Activated T-helper 1 cell treated with Interleukin-2 at 50 U/mL for 16 hours (primary cell): Measurements from ENCODE around the gene RTN4RL2.

ENCODE experiments used
- DNase-seq: peaks from one replicate; pipeline ENCODE4 v3.0.0-alpha.2; 2020; ENCODE audit warnings: low read depth

The RTN4RL2 gene

DNA sequence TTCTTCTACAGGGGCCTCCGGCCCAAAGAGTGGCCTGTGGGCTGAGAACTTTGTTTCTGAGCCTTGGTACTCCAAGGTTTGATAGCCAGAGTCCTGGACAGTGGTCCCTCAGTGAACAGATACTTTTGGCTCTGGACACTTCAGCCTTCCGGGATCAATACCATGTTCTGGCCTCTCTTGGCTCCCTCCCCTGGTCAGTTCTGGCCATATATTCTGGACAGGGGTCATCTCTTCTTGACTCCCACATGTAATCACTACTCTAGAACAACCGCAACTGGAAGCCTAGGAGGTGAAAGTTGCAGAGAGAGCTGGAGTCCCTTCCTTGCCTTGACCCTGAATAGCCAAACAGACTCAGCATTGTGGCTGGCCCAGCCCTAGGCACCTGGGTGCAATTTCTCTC is 2.3 kb downstream of the RTN4RL2 start:
- no peak for DNase-seq

DNA sequence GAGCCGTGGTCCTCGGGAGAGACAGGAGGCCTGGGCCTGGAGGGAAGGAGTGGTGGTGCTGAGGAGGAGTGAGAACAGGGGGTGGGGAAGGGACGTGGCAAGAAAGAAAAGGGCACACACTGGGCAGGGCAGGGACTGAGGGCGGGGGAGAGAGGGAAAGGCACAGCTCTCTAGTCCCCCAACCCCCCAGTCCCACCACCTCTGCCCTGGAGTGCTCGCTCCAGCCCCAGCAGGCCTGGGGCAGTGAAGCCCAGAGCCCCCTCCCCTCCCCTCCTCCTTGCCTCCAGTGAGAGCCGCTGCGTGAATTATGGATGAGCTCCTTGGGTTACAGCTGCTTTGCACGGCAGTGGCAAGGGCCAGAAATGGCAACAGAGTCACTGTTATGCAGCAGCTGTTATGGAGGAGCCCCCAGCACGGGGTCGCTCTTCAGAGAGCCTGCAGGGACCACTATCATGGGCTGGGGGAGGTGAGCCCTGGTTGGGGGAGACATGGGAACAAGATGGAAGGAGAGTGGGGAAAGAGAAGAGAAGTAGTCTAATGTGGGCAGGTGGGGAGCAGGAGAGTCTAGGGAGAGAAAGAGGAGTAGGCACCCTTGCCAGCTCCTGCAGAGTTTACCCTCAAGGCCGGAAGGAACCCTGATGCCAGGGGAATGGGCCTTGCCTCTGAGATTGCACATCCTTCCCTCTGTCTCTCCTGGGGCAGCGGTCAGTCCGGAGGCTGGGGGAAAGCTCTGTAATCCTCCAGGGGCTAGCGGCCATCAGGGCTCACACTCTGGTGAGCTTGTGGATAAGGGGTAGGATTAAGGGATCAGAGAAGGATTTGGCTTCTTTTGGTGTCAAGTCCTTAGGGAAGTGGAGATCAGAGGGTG is 3.6 kb downstream of the RTN4RL2 start:
- DNase-seq = no peak

DNA sequence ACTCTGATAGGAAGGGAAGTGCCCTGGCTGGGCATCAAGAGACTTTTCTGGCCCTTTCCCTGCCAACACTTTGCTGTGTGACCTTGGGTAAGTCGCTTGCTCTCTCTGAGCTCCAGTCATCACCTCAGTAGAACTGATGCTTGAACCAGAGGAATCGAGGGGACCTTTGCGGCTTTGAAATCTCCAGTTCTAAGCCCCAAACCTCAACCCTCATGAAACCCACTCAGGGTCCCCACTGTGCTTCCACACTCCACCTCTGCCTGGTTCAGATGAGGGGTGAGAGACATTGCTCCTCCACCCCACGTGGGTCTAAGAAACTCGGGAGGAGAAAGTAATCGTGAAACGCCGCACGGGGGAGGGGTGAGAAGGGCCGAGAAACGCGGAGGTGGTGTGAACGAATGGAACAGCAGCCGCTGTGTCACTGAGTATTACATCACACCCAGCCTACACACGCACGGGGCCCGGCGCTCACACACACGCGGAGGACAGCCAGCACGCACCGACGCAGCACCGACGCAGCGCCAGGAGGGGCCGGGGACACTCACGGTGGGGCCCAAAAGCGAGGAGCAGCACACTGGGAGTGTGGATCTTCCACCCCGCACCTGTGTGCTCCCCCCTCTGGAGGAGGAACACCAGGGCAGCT is 4.3 kb downstream of the RTN4RL2 start:
- no peak for DNase-seq

DNA sequence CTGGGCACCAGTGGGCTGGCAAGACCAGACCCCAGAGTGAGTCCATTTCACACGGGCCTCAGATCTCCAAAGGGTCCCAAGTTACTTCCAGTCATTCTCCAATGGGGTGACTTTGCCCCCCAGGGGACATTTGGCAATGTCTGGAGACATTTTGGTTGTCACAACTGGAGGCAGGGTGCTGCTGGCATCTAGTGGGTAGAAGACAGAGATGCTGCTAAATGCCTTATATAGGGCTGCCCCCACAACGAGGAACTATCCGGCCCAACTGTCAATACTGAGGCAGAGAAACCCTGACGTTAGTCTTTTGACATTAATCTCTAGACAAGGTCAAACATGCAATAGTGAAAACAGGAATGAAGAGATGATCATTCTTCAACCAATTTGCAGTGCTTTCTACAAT is 6.4 kb downstream of the RTN4RL2 start:
- DNase-seq = no peak

DNA sequence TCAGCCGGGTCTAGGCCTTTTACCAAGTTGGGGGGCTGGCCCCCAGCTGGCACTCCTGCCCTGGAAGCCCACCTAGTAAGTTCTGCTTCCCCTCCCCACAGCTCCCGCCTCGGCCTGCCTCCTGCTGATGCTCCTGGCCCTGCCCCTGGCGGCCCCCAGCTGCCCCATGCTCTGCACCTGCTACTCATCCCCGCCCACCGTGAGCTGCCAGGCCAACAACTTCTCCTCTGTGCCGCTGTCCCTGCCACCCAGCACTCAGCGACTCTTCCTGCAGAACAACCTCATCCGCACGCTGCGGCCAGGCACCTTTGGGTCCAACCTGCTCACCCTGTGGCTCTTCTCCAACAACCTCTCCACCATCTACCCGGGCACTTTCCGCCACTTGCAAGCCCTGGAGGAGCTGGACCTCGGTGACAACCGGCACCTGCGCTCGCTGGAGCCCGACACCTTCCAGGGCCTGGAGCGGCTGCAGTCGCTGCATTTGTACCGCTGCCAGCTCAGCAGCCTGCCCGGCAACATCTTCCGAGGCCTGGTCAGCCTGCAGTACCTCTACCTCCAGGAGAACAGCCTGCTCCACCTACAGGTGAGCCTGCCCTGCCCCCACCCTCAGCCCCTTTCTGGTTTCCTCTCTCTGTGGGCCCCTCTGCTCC is 7.3 kb downstream of the RTN4RL2 start:
- no peak for DNase-seq

DNA sequence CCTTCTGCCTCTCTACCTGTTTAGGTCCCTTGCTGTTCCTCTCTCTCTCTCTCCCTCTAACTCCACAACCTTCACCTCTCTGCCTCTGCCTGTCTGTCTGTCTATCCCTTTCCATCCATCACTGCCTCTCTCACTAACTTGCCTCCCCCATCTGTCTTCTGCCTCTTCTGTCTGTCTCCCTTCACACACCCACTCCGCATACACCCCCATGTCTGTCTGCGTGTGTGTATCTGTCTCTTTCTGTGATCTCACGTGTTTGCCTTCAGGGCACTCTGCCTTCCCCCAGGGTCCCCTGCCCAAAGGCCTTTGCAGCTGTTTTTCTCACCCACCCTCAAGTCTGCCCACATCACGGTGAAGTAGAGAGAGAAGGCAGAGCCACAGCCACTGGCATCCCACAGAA is 7.9 kb downstream of the RTN4RL2 start:
- no peak for DNase-seq

DNA sequence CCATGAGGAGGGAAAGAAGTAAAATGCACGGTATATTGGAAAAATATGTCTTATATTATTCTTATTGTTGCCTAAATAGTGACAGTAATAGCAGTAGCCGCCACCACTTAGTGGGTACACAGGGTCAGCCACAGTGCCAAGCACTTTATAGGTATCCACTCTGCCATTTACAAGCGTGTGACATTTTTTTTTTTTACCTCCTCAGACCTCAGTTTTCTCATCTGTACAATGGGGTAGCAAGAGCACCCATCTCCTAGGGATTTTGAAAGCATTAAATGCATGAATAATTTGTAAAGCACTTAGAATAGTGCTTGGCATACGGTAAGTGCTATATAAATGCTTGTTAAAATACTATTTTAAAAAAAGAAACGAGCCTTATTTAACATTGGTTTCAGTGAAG is 8.9 kb downstream of the RTN4RL2 start:
- DNase-seq = no peak

DNA sequence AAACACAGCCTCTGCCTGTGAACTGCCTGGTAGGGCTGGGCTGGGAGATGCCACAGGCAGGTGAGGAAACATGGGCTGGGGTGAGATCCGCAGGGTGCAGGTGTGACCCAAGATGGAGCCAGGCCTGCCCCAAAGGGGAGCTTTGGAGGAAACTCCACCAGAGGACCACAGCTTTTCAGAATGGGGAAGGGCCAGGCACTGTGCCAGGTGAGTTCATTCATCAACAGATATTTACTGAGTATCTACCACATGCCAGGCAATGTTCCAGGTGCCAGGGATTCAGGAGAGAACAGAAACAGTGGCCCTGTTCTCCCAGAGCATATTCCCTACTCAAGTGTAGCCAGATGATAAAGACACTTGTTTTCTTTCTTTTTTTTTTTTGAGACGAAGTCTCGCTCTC is 11.2 kb downstream of the RTN4RL2 start:
- DNase-seq = no peak

DNA sequence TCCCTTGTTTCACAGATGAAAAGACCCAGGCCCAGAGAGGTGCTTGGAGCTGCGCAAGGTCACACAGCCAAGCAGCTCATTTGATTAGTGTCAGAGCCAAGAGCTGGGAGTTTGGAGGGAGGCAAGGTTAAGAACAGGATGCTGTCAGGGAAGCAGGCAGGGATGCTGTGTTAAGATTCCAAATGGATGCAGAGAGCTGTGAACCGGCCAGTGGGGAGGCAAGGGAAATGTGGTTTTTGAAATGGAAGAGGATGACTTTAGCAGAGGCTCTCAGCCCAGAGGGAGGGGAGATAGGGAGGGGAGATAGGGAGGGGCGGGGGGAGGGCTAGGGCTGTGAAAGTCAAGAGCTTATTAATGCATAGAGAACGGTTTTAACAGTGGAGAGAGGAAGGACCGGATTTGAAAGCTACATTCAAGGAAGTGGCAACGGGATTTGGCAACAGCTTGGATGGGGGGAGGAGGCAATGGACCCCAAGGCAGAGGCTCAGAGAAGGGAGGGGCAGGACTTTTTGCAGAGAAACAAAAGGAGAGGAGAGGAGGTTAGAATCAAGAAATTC is 13.0 kb downstream of the RTN4RL2 start:
- no peak for DNase-seq

DNA sequence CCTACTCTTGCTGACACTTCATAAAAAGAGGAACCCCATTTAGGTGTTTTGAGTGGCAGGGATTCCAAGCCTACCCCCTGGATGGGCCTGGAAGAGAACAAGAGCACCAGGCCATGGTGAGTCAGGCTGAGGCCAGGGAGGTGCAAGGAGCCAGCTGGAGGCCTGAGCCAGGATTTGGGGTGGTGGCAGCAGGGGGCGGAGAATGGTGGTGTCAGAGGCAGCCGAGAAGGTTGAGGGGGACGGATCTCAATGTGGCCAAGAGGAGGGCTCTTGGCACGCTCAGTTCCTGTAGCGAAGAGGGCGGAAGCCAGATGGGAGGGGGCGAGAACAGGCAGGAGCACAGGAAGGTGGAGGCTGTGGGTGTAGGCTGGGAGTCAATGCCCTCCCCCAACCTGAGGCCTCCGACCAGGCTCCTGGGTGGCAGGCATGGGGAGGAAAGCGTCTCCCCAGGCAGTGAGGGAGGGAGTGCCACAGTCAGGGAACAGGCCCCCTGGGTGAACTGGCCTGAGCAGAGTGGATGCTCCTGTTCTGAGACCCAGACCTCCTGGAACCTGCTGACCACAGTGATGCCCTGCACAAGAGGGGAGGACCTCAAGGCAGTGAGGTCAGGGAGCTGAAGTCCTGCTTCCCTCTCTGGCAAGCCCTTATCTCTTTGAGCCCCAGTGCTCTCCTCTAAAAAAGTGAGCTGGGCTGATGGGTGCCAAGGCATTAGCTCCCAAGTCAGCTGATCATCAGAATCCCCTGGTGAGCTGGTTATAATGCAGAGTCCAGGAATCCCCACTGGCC is 13.9 kb downstream of the RTN4RL2 start:
- no peak for DNase-seq

DNA sequence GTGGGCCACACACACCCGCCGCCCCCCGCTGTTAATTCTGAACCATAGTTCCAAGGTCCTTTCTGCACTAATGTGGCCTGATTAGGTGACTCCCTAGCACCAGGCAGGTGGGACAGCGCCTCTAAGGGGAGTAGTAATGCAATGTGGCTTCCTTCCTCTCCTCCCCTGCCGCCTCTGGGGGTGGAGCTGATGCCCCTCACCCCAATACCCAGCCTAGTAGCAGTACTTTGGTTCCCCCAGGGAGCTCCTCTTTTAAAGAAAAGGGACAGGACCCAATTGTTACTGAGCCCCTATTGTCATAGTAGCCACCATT is 14.4 kb downstream of the RTN4RL2 start:
- DNase-seq = no peak

DNA sequence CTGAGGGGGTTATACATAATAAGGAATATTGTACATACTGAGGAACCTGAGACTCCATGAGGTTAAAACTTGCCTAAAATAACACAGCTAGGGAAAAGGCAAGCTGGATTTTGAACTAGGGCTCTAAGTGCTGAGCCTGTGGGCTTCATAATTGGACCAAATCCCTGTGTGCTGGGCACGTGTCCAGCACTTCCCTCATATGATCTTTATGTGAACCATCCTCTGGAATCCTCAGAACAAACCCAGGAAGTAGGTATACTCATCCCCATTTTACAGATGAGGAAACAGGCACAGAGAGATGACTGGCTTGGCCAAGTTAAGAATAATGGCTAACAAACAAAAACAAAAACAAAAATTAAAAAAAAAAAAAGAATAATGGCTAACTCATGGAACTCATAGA is 14.9 kb downstream of the RTN4RL2 start:
- DNase-seq = no peak

DNA sequence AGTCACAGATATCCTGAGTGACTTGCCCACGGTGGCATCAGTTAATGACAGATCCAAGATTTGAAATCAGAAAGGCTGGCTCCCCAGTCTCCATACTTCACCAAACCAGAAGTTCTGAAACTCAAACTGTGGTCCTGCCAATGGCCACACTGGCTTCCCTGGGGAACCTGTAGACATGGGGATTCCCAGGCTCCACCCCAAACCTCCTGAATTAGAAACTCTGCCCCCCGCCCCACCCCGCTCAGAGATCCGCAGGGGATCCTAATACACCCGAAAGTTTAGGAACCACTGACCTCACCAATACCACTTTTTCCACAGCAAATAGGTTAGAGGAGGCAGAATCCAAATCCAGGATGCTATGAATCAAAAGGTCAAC is 15.3 kb downstream of the RTN4RL2 start:
- DNase-seq = no peak

DNA sequence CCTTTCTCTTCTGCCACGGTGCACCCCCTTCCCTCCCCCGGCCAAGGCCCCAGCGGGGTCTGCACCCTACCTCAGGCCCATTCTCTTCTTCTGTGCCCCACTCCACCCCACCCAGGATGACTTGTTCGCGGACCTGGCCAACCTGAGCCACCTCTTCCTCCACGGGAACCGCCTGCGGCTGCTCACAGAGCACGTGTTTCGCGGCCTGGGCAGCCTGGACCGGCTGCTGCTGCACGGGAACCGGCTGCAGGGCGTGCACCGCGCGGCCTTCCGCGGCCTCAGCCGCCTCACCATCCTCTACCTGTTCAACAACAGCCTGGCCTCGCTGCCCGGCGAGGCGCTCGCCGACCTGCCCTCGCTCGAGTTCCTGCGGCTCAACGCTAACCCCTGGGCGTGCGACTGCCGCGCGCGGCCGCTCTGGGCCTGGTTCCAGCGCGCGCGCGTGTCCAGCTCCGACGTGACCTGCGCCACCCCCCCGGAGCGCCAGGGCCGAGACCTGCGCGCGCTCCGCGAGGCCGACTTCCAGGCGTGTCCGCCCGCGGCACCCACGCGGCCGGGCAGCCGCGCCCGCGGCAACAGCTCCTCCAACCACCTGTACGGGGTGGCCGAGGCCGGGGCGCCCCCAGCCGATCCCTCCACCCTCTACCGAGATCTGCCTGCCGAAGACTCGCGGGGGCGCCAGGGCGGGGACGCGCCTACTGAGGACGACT is 15.9 kb downstream of the RTN4RL2 start:
- no peak for DNase-seq

DNA sequence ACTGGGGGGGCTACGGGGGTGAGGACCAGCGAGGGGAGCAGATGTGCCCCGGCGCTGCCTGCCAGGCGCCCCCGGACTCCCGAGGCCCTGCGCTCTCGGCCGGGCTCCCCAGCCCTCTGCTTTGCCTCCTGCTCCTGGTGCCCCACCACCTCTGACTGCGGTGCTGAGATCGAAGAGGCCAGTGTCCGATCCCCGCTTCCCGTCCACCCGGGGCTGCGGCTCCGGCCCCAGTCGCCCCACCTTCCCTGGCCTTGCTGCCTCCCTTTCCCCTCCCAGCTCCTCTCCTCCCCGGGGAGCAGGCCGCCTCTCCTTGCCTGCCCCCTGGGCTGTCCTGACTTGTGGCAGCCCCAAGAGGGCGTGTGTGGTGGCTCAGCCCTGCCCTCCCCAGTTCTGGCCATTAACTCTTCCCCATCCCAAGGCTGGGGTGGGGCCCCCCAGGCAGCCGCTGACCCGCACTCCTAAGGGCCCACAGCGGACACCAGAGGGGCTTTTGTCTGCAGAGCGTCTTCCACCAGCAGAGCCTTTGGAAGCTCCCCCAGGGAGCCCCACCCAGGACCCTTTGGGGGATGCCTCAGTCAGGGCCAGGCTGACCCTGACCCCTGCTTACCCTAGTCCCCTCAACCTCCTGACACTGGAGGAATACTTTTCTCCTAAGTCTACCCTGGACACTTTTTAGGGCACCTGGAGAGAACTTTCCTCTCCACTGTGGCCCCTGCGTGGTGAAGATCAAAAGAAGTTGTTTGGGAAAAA is 16.6 kb downstream of the RTN4RL2 start:
- DNase-seq = no peak

DNA sequence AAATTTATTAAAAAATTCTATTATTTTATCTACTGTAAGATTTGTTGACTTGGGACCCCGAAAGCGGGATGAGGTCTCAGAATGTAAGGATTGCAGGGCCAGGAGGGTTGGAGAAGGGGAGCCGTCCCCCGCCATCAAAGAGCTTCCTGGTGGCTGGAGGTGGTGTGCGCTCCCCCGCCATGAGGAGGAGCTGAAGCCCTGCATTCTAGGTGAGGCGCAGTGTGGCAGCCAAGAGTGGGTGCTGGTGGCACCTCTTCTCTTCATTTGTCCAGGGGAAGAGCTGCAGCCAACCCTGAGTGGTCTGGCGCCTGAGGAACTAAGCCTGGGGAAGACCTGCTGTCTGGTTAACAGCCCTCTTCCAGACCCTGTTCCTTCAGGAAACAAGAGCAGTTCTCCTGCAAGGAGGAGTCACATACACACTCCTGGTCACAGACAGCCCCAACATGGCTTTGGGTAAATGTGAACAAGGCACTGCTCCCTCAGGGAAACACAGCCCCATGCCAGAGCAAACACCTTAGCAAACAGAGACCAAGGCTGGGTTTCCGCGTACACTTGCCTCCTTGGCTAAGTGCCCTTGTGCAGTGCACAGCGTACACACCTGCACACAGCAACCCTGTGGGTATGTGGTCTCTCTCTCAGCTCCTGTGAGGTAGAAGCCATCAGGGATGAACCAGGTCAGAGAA is 17.3 kb downstream of the RTN4RL2 start:
- DNase-seq = no peak

DNA sequence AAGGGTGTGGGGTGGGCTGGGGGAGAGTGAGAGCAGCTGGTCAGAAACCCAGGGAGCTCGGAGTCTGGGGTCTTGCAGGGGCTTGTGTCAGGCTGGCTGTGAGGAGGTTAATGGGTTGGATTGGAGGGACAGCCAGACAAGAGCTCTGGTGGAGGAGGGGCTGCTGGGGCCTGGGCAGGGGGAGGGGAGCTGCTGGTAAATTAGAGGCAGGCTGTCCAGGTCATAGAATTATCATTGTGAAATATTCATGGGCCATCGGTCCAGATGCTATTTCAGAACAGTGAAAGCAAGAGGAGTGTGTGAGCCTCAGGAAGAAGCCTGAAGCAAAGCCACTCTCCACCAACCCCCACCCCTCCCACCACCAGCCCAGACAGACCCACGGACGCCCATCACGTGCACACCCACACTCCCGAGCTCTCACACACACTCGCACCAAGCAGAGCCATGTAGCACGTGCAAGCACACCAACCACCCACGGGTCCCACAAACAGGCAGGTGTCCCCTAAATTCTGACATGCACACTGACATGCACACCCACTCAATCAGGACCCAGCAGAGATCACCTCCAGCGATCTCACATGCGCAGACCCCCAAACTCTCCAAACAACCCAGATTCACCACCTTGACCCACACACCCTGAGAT is 18.8 kb downstream of the RTN4RL2 start:
- DNase-seq = no peak

DNA sequence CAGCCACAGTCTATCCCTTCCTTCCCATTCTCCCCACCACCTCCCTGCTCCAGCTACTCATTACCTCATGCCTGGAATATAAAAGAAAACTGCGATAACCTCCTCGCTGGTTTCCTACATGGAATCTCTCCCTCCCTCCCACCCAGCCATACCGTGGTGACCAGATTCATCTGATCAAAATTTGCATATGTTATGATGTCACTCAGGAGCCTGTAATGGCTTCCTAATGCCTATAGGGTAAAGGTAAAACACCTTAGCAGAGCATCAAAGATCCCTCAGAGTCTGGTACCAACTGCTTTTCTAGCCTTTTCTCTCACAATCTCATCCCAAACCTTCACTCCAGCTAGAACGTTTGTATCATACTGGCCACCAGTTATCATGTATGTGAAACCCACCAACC is 19.6 kb downstream of the RTN4RL2 start:
- DNase-seq = no peak

DNA sequence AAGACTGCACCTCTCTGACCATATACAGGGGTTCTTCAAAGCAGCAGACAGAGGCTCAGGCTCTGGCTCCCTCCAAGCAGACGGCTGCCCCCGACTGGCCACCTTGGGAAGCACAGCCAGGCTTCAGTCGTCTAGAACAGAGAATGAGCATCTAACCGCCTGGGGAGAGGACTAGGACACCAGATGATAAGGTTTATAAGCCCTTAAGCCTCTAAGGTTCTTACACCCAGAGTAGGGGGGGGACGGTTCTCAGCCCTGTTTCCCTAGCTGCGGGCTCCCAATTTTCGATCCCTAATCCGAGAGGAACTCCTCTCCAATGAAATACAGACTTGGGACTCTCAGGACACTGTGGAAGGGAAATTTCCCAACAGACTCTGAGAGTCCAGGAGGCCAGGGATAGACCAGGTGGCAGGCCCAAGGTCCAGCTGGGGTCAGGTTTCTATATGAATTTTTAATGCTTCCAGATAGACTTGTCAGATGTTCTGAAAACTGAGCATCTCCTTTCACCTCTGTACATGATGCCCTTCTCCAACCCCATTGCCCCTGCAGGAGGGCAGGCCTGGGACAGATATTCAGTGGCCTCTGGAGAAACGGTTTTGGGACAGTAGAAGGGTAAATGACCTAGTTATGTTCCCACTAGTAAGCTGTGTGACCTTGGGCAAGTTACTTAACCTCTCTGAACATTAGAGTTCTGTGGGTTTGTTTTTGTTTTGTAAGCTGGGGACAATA is 20.2 kb downstream of the RTN4RL2 start:
- DNase-seq = no peak
